Activated T-helper 2 cell treated with anti-CD3 and anti-CD28 coated beads, Interferon-gamma antibody, Interleukin-2, Interleukin-4, amounts not matched to agents 10 μg/mL and 5 μg/mL and 100 μg/mL, durations not matched to agents 14 hours and 24 hours and 36 hours (primary cell): ENCODE data around the gene TESK2. TPM values are rescaled to one million over a fixed set of nuclear protein-coding genes. Genes with fewer than 3 reads are reported as not detected.
"Not testable (repeated sequence)": the region's sequence is repeated elsewhere in the genome, so short reads cannot be mapped to it uniquely, and the experiment has no call there.

Source experiments
- DNase-seq: peaks from one replicate; pipeline ENCODE4 v3.0.0; 2021; ENCODE audit warnings: low spot score
- H3K27ac Mint-ChIP-seq: one replicate; pipeline ENCODE4 v1.8.0; 2021; ENCODE audit warnings: mixed read lengths
- H3K27me3 Mint-ChIP-seq: one replicate; pipeline ENCODE4 v1.8.0; 2021; ENCODE audit warnings: low read depth, mixed read lengths
- H3K36me3 Mint-ChIP-seq: one replicate; pipeline ENCODE4 v1.8.0; 2021; ENCODE audit warnings: low read depth, mixed read lengths
- H3K4me1 Mint-ChIP-seq: one replicate; pipeline ENCODE4 v1.8.0; 2021; ENCODE audit warnings: low read depth, mixed read lengths
- H3K4me3 Mint-ChIP-seq: one replicate; pipeline ENCODE4 v1.8.0; 2021; ENCODE audit warnings: low read depth, mild to moderate bottlenecking, moderate library complexity, mixed read lengths
- H3K9me3 Mint-ChIP-seq: one replicate; pipeline ENCODE4 v1.8.0; 2021; ENCODE audit warnings: mixed read lengths
- intact Hi-C: fragments of 100-400 bp; cut with micrococcal nuclease; formaldehyde crosslinking; loops from one replicate; pipeline ENCODE4 v1.15.1; 2023
- total RNA-seq: library from RNA; stranded (reverse); gene quantifications from 2 replicates; pipeline ENCODE4 v1.2.3, GENCODE V29; 2022

Gene TESK2
- total RNA-seq, 1 donor from 2014 or later = 2.3 TPM

GRCh38 chr1:45479039-45479748, 11.8 kb downstream of the TESK2 start:
- no peaks in the 10 kb centered on the region for H3K36me3 Mint-ChIP-seq
- H3K27me3 Mint-ChIP-seq = no peaks in the 10 kb centered on the region
- H3K27ac Mint-ChIP-seq = no peak overlapping the region
- intact Hi-C loops = no loop called here
- no peaks in the 10 kb centered on the region for H3K9me3 Mint-ChIP-seq
- no peak for DNase-seq
- peaks cover 3% of the 10 kb centered on the region for H3K4me1 Mint-ChIP-seq
- H3K4me3 Mint-ChIP-seq = no peak overlapping the region

GRCh38 chr1:45478121-45478814, 12.7 kb downstream of the TESK2 start:
- DNase-seq = no peak
- Mint-ChIP-seq H3K36me3 (no peaks in the 10 kb centered on the region), H3K9me3 (no peaks in the 10 kb centered on the region), H3K4me1 (peaks cover 3% of the 10 kb centered on the region), H3K27me3 (no peaks in the 10 kb centered on the region), H3K4me3 (no peak overlapping the region), H3K27ac (no peak overlapping the region)
- intact Hi-C loops = no loop called here

- H3K4me1 Mint-ChIP-seq = peaks cover 3% of the 10 kb centered on the region
- H3K27ac Mint-ChIP-seq = no peak overlapping the region
Measured at GRCh38 chr1:45477646-45478045, 13.3 kb downstream of the TESK2 start.

GRCh38 chr1:45474194-45474593, 16.8 kb downstream of the TESK2 start:
- DNase-seq, H3K27me3 Mint-ChIP-seq, H3K27ac Mint-ChIP-seq, H3K4me1 Mint-ChIP-seq, H3K4me3 Mint-ChIP-seq, H3K9me3 Mint-ChIP-seq, intact Hi-C loops, H3K36me3 Mint-ChIP-seq: not testable (repeated sequence)

More at GRCh38 chr1:45477646-45478045, 13.3 kb downstream of the TESK2 start:
- H3K36me3 Mint-ChIP-seq = no peaks in the 10 kb centered on the region
- no peaks in the 10 kb centered on the region for H3K9me3 Mint-ChIP-seq
- DNase-seq = no peak
- no peak overlapping the region for H3K4me3 Mint-ChIP-seq
- intact Hi-C loops = no loop called here
- H3K27me3 Mint-ChIP-seq = no peaks in the 10 kb centered on the region

- Mint-ChIP-seq H3K4me3 (no peak overlapping the region), H3K27ac (no peak overlapping the region), H3K4me1 (no peaks in the 10 kb centered on the region), H3K36me3 (no peaks in the 10 kb centered on the region), H3K9me3 (no peaks in the 10 kb centered on the region), H3K27me3 (peaks cover 8% of the 10 kb centered on the region)
- no peak for DNase-seq
- intact Hi-C loops = no loop called here
Measured at GRCh38 chr1:45473302-45473701, 17.7 kb downstream of the TESK2 start.

GRCh38 chr1:45470306-45470798, 20.6 kb downstream of the TESK2 start:
- intact Hi-C loops = no loop called here
- Mint-ChIP-seq H3K4me3 (no peak overlapping the region), H3K9me3 (no peaks in the 10 kb centered on the region), H3K4me1 (no peaks in the 10 kb centered on the region), H3K27me3 (peaks cover 8% of the 10 kb centered on the region), H3K27ac (no peak overlapping the region), H3K36me3 (no peaks in the 10 kb centered on the region)
- DNase-seq = no peak

- H3K27me3 Mint-ChIP-seq, H3K36me3 Mint-ChIP-seq, H3K9me3 Mint-ChIP-seq, DNase-seq, H3K4me1 Mint-ChIP-seq, H3K27ac Mint-ChIP-seq, H3K4me3 Mint-ChIP-seq, intact Hi-C loops: not testable (repeated sequence)
Measured at GRCh38 chr1:45467353-45467752, 23.6 kb downstream of the TESK2 start.

GRCh38 chr1:45465277-45465676, 25.7 kb downstream of the TESK2 start:
- no peak overlapping the region for H3K4me3 Mint-ChIP-seq
- intact Hi-C loops = no loop called here

GRCh38 chr1:45458894-45459293, 32.1 kb downstream of the TESK2 start:
- intact Hi-C loops = no loop called here
- Mint-ChIP-seq H3K27me3 (no peaks in the 10 kb centered on the region), H3K4me3 (no peak overlapping the region), H3K4me1 (no peaks in the 10 kb centered on the region), H3K36me3 (no peaks in the 10 kb centered on the region), H3K9me3 (no peaks in the 10 kb centered on the region), H3K27ac (no peak overlapping the region)
- no peak for DNase-seq

More at GRCh38 chr1:45465277-45465676, 25.7 kb downstream of the TESK2 start:
- Mint-ChIP-seq H3K9me3 (no peaks in the 10 kb centered on the region), H3K4me1 (no peaks in the 10 kb centered on the region), H3K27me3 (peaks cover 8% of the 10 kb centered on the region), H3K36me3 (no peaks in the 10 kb centered on the region), H3K27ac (no peak overlapping the region)
- no peak for DNase-seq

- H3K36me3 Mint-ChIP-seq = no peaks in the 10 kb centered on the region
- intact Hi-C loops = no loop called here
- no peaks in the 10 kb centered on the region for H3K9me3 Mint-ChIP-seq
- DNase-seq = no peak
- no peaks in the 10 kb centered on the region for H3K4me1 Mint-ChIP-seq
- H3K27me3 Mint-ChIP-seq = no peaks in the 10 kb centered on the region
- no peak overlapping the region for H3K27ac Mint-ChIP-seq
- H3K4me3 Mint-ChIP-seq = no peak overlapping the region
Measured at GRCh38 chr1:45456531-45456930, 34.4 kb downstream of the TESK2 start.

GRCh38 chr1:45455162-45455561, 35.8 kb downstream of the TESK2 start:
- Mint-ChIP-seq H3K27me3 (no peaks in the 10 kb centered on the region), H3K27ac (no peak overlapping the region), H3K36me3 (no peaks in the 10 kb centered on the region), H3K4me1 (no peaks in the 10 kb centered on the region), H3K9me3 (no peaks in the 10 kb centered on the region), H3K4me3 (no peak overlapping the region)
- no peak for DNase-seq
- intact Hi-C loops = no loop called here

- no peak for DNase-seq
- intact Hi-C loops = no loop called here
- no peak overlapping the region for H3K4me3 Mint-ChIP-seq
- H3K27ac Mint-ChIP-seq = no peak overlapping the region
- no peaks in the 10 kb centered on the region for H3K36me3 Mint-ChIP-seq
- H3K4me1 Mint-ChIP-seq = no peaks in the 10 kb centered on the region
- H3K27me3 Mint-ChIP-seq = no peaks in the 10 kb centered on the region
- H3K9me3 Mint-ChIP-seq = no peaks in the 10 kb centered on the region
Measured at GRCh38 chr1:45454464-45454863, 36.5 kb downstream of the TESK2 start.

- Mint-ChIP-seq H3K4me3 (no peak overlapping the region), H3K36me3 (no peaks in the 10 kb centered on the region), H3K4me1 (no peaks in the 10 kb centered on the region), H3K27ac (no peak overlapping the region), H3K27me3 (no peaks in the 10 kb centered on the region), H3K9me3 (no peaks in the 10 kb centered on the region)
- DNase-seq = no peak
- intact Hi-C loops = no loop called here
Measured at GRCh38 chr1:45452503-45452902, 38.5 kb downstream of the TESK2 start.
